A673 (cell line): ENCODE results near the gene ADAM12. TPM values are rescaled to one million over a fixed set of nuclear protein-coding genes. Genes with fewer than 3 reads are reported as not detected.

Experiments
- BruUV-seq: library from RNA; stranded (reverse); fragments of 400-500 nt; replicated peaks from 2 replicates; lab custom pipeline; 2021; lab: Mats Ljungman, UMichigan
- CTCF ChIA-PET: fragments of 300-600 bp; sonication (Branson Sonifier 250); formaldehyde crosslinking; loops from one replicate; lab custom pipeline; 2022; ENCODE audit warnings: antibody characterized with exemption; lab: Charles Lee
- POLR2A ChIA-PET: fragments of 300-600 bp; sonication (Branson Sonifier 250); formaldehyde crosslinking; loops from one replicate; lab custom pipeline; 2022; ENCODE audit warnings: antibody characterized with exemption; ENCODE audit not compliant: low non-redundant PET; lab: Charles Lee
- DNase-seq: peaks from one replicate; pipeline ENCODE4 v3.0.0-alpha.2; 2015; ENCODE audit warnings: low spot score
- H3K27ac ChIP-seq: fragments of 200-600 bp; sonication (generic); 2 replicates; pipeline ENCODE4 v1.5.1; 2016; ENCODE audit warnings: mixed run types, low read depth, mild to moderate bottlenecking, mixed read lengths, antibody characterized with exemption, low read length; ENCODE audit not compliant: poor library complexity, severe bottlenecking
- H3K27me3 ChIP-seq: fragments of 200-600 bp; sonication (generic); replicated peaks from 2 replicates; pipeline ENCODE4 v1.6.1; 2017; ENCODE audit warnings: mixed run types, low read depth, mild to moderate bottlenecking, mixed read lengths, antibody characterized with exemption, low read length; ENCODE audit not compliant: insufficient read depth, poor library complexity
- H3K36me3 ChIP-seq: fragments of 200-600 bp; sonication (generic); 2 replicates; pipeline ENCODE4 v1.6.1; 2016; ENCODE audit warnings: mixed run types, mild to moderate bottlenecking, mixed read lengths, antibody characterized with exemption, low read length; ENCODE audit not compliant: insufficient read depth, poor library complexity, severe bottlenecking
- H3K4me1 ChIP-seq: fragments of 200-600 bp; sonication (generic); 2 replicates; pipeline ENCODE4 v1.6.1; 2017; ENCODE audit warnings: mixed run types, mild to moderate bottlenecking, mixed read lengths, antibody characterized with exemption, low read length; ENCODE audit not compliant: insufficient read depth, poor library complexity, severe bottlenecking
- H3K4me3 ChIP-seq: fragments of 200-600 bp; sonication (generic); 2 replicates; pipeline ENCODE4 v1.5.1; 2016; ENCODE audit warnings: low read depth, mixed run types, mild to moderate bottlenecking, mixed read lengths, low read length; ENCODE audit not compliant: poor library complexity, severe bottlenecking
- H3K9me3 ChIP-seq: fragments of 200-600 bp; sonication (generic); 2 replicates; pipeline ENCODE4 v1.6.1; 2016; ENCODE audit warnings: mixed run types, low read depth, mild to moderate bottlenecking, mixed read lengths, antibody characterized with exemption, low read length; ENCODE audit not compliant: poor library complexity, severe bottlenecking
- CTCF ChIP-seq: fragments of 300-800, 200-600 bp; sonication (generic); conservative IDR thresholded peaks from 2 replicates; pipeline ENCODE4 v1.5.1; 2017; ENCODE audit warnings: low read depth, mild to moderate bottlenecking, antibody characterized with exemption, low read length, moderate library complexity, mixed read lengths
- EZH2 ChIP-seq: fragments of 200-600 bp; sonication (generic); IDR thresholded peaks from 2 replicates; pipeline ENCODE4 v1.6.1; 2017; ENCODE audit warnings: borderline replicate concordance, low read depth, mild to moderate bottlenecking, mixed read lengths, antibody characterized with exemption, low read length; ENCODE audit not compliant: poor library complexity, severe bottlenecking
- intact Hi-C: fragments of 100-400 bp; cut with micrococcal nuclease; formaldehyde crosslinking; loops from one replicate; pipeline ENCODE4 v1.10.0; 2022; ENCODE audit not compliant: unreplicated experiment
- total RNA-seq: library from RNA; stranded (reverse); gene quantifications from 2 replicates; pipeline ENCODE4 v1.2.3, GENCODE V29; 2021

The ADAM12 gene
- total RNA-seq, 1 experiment from 2014 or later, result 0.17 TPM

GRCh38 chr10:126286256-126286780, 102.0 kb downstream of the ADAM12 start:
- H3K4me1 ChIP-seq, result no peaks in the 10 kb centered on the region
- TF ChIP-seq EZH2 (no peak), CTCF (no peak)
- no TSS peak for BruUV-seq
- no peak for DNase-seq
- no peak overlapping the region for H3K4me3 ChIP-seq
- H3K9me3 ChIP-seq, result no peaks in the 10 kb centered on the region
- POLR2A ChIA-PET, result no interaction called here
- intact Hi-C loops, result no loop called here
- no peak overlapping the region for H3K27ac ChIP-seq
- no peaks in the 10 kb centered on the region for H3K27me3 ChIP-seq
- CTCF ChIA-PET, result no interaction called here
- H3K36me3 ChIP-seq, result no peaks in the 10 kb centered on the region

- no peak for DNase-seq
- ChIA-PET POLR2A (no interaction called here), CTCF (no interaction called here)
- Histone ChIP-seq H3K9me3 (no peaks in the 10 kb centered on the region), H3K27ac (no peak overlapping the region), H3K36me3 (no peaks in the 10 kb centered on the region), H3K27me3 (no peaks in the 10 kb centered on the region), H3K4me1 (no peaks in the 10 kb centered on the region), H3K4me3 (no peak overlapping the region)
- no TSS peak for BruUV-seq
- intact Hi-C loops, result no loop called here
- TF ChIP-seq EZH2, result no peak
- no peak for TF ChIP-seq CTCF
Observed at GRCh38 chr10:126283307-126283706, 105.0 kb downstream of the ADAM12 start.

GRCh38 chr10:126278851-126279250, 109.4 kb downstream of the ADAM12 start:
- H3K36me3 ChIP-seq, result no peaks in the 10 kb centered on the region
- no peak for DNase-seq
- H3K4me3 ChIP-seq, result no peak overlapping the region
- H3K9me3 ChIP-seq, result no peaks in the 10 kb centered on the region
- ChIA-PET CTCF (no interaction called here), POLR2A (no interaction called here)
- no TSS peak for BruUV-seq
- no peaks in the 10 kb centered on the region for H3K4me1 ChIP-seq
- H3K27me3 ChIP-seq, result no peaks in the 10 kb centered on the region
- no peak overlapping the region for H3K27ac ChIP-seq
- intact Hi-C loops, result no loop called here
- TF ChIP-seq EZH2 (no peak), CTCF (no peak)
